GM12891 (cell line): ENCODE results near the gene TBCB.
A peak's percentile ranks its signal among the peaks of the same experiment; 100 is the strongest.
"Not testable (repeated sequence)": the region's sequence is repeated elsewhere in the genome, so short reads cannot be mapped to it uniquely, and the experiment has no call there.

Source experiments
- DNase-seq: peaks from one replicate; pipeline ENCODE4 v3.0.0; 2011; ENCODE audit warnings: low spot score; ENCODE audit not compliant: insufficient read length
- FAIRE-seq: peaks from 2 replicates; lab custom pipeline; 2011; peaks lifted over from hg19 to GRCh38; lab: Jason Lieb, UNC
- PAX5 ChIP-seq: IDR thresholded peaks from 2 replicates; pipeline ENCODE4 v1.6.1; 2011; ENCODE audit warnings: low read length, moderate library complexity, mild to moderate bottlenecking; ENCODE audit not compliant: insufficient read depth, severe bottlenecking
- POLR2A ChIP-seq: IDR thresholded peaks from 2 replicates; pipeline ENCODE4 v1.6.1; 2011; ENCODE audit warnings: low read depth, low read length, control low read depth
- POLR2AphosphoS5 ChIP-seq: IDR thresholded peaks from 2 replicates; pipeline ENCODE4 v1.6.1; 2011; ENCODE audit warnings: low read depth, low read length, control low read depth
- POU2F2 ChIP-seq: IDR thresholded peaks from 2 replicates; pipeline ENCODE4 v1.6.1; 2011; ENCODE audit warnings: low read depth, mild to moderate bottlenecking, control low read depth, low read length, moderate library complexity
- SPI1 ChIP-seq: IDR thresholded peaks from 2 replicates; pipeline ENCODE4 v1.6.1; 2011; ENCODE audit warnings: low read depth, low read length, control low read depth
- TAF1 ChIP-seq: IDR thresholded peaks from 2 replicates; pipeline ENCODE4 v1.6.1; 2011; ENCODE audit warnings: low read depth, low read length, control low read depth

TBCB gene

GRCh38 chr19:36113425-36113824 lies 1.8 kb upstream of the TBCB start:
- TF ChIP-seq PAX5, result no peak
- TF ChIP-seq POU2F2, result no peak
- no peak for TF ChIP-seq SPI1
- no peak for TF ChIP-seq POLR2AphosphoS5

GRCh38 chr19:36113894-36114720 lies 1.2 kb upstream of the TBCB start:
- DNase-seq (no peak), FAIRE-seq (peak; percentile 52)
- TF ChIP-seq PAX5, result no peak
- no peak for TF ChIP-seq POLR2A
- no peak for TF ChIP-seq POLR2AphosphoS5
- TF ChIP-seq TAF1, result no peak
- no peak; the same call in 1 of the 2 replicates for TF ChIP-seq POU2F2
- no peak for TF ChIP-seq SPI1

More at GRCh38 chr19:36113425-36113824, 1.8 kb upstream of the TBCB start:
- FAIRE-seq (no peak), DNase-seq (no peak)

GRCh38 chr19:36114721-36115452 lies 381 bp upstream of the TBCB start, which contains the start of gene POLR2I:
POLR2I (minus strand) TSS chr19:36114875; CDS start chr19:36114856, 19 bp downstream.
- DNase-seq (peak; percentile 96), FAIRE-seq (peak; percentile 99)
- TF ChIP-seq PAX5 (no peak), TAF1 (peak; percentile 68), POLR2A (peak; percentile 75; the same call in 1 of the 2 replicates), POLR2AphosphoS5 (peak; percentile 49), SPI1 (no peak), POU2F2 (0 out of 2 replicates have a peak, but pooled peaks have one; percentile 20)

- DNase-seq (no peak), FAIRE-seq (no peak)
These were observed 1.0 kb downstream of the TBCB start for GRCh38 chr19:36116344-36116637.

GRCh38 chr19:36120092-36120983 lies 5.1 kb downstream of the TBCB start:
- DNase-seq, result no peak
- no peak for FAIRE-seq
- TF ChIP-seq PAX5, result no peak
- no peak for TF ChIP-seq POLR2AphosphoS5
- no peak for TF ChIP-seq TAF1
- TF ChIP-seq POLR2A, result no peak
- no peak for TF ChIP-seq SPI1
- TF ChIP-seq POU2F2, result no peak

More at GRCh38 chr19:36116344-36116637, 1.0 kb downstream of the TBCB start:
- TF ChIP-seq POLR2AphosphoS5, result no peak
- no peak for TF ChIP-seq POLR2A
- TF ChIP-seq TAF1, result no peak
- no peak for TF ChIP-seq PAX5
- no peak for TF ChIP-seq SPI1
- no peak for TF ChIP-seq POU2F2

GRCh38 chr19:36120984-36121358 lies 5.7 kb downstream of the TBCB start:
- DNase-seq (no peak), FAIRE-seq (no peak)
- no peak for TF ChIP-seq POU2F2
- TF ChIP-seq PAX5, result no peak
- TF ChIP-seq POLR2AphosphoS5, result no peak
- TF ChIP-seq SPI1, result no peak
- TF ChIP-seq TAF1, result no peak
- TF ChIP-seq POLR2A, result no peak

- FAIRE-seq (no peak), DNase-seq (no peak)
- TF ChIP-seq POLR2A, result no peak
- no peak for TF ChIP-seq POU2F2
These were observed 6.3 kb downstream of the TBCB start for GRCh38 chr19:36121486-36122124.

- TF ChIP-seq POU2F2, result no peak
- no peak for TF ChIP-seq SPI1
- TF ChIP-seq TAF1, result no peak
- TF ChIP-seq POLR2A, result no peak
- TF ChIP-seq POLR2AphosphoS5, result no peak
- no peak for TF ChIP-seq PAX5
- no peak for DNase-seq
- FAIRE-seq, result peak; percentile 9
These were observed 10.3 kb downstream of the TBCB start for GRCh38 chr19:36125557-36125956.

- DNase-seq (no peak), FAIRE-seq (no peak)
- TF ChIP-seq TAF1 (no peak), SPI1 (no peak)
These were observed 13.1 kb downstream of the TBCB start for GRCh38 chr19:36128392-36128736.

- not testable (repeated sequence) for DNase-seq, FAIRE-seq
These were observed 16.0 kb downstream of the TBCB start for GRCh38 chr19:36131221-36131620.

GRCh38 chr19:36134867-36135266 lies 19.6 kb downstream of the TBCB start:
- DNase-seq, FAIRE-seq: not testable (repeated sequence)
